Activated CD4-positive, alpha-beta T cell treated with anti-CD3 and anti-CD28 coated beads, Interleukin-2, amount 10 ng/mL, durations not matched to agents 7 days and 5 days (primary cell): ENCODE results near the gene FASTK. TPM values are rescaled to one million over a fixed set of nuclear protein-coding genes. Genes with fewer than 3 reads are reported as not detected.
A peak's percentile ranks its signal among the peaks of the same experiment; 100 is the strongest.

Experiments
- CTCF ChIA-PET: fragments of 350-600 bp; sonication (Branson Sonifier 250); formaldehyde crosslinking; loops from one replicate; lab custom pipeline; 2021; ENCODE audit warnings: antibody characterized with exemption; lab: Charles Lee
- POLR2A ChIA-PET: fragments of 350-600 bp; sonication (Branson Sonifier 250); formaldehyde crosslinking; loops from one replicate; lab custom pipeline; 2021; ENCODE audit warnings: antibody characterized with exemption; lab: Charles Lee
- DNase-seq: peaks from one replicate; pipeline ENCODE4 v3.0.0-alpha.2; 2020
- H3K27ac Mint-ChIP-seq: one replicate; pipeline ENCODE4 v1.8.0; 2021; ENCODE audit warnings: mild to moderate bottlenecking, moderate library complexity, mixed read lengths
- H3K27me3 Mint-ChIP-seq: one replicate; pipeline ENCODE4 v1.8.0; 2021; ENCODE audit warnings: mixed read lengths
- H3K36me3 Mint-ChIP-seq: one replicate; pipeline ENCODE4 v1.8.0; 2021; ENCODE audit warnings: low read depth, mixed read lengths
- H3K4me1 Mint-ChIP-seq: one replicate; pipeline ENCODE4 v1.8.0; 2021; ENCODE audit warnings: mixed read lengths
- H3K4me3 Mint-ChIP-seq: one replicate; pipeline ENCODE4 v1.8.0; 2021; ENCODE audit warnings: mild to moderate bottlenecking, moderate library complexity, mixed read lengths
- H3K9me3 Mint-ChIP-seq: one replicate; pipeline ENCODE4 v1.8.0; 2021; ENCODE audit warnings: mixed read lengths
- total RNA-seq, 2 experiments: library from RNA; stranded (reverse); gene quantifications; one replicate each; pipeline ENCODE4 v1.2.3, GENCODE V29; 2021

Gene FASTK, protein sequence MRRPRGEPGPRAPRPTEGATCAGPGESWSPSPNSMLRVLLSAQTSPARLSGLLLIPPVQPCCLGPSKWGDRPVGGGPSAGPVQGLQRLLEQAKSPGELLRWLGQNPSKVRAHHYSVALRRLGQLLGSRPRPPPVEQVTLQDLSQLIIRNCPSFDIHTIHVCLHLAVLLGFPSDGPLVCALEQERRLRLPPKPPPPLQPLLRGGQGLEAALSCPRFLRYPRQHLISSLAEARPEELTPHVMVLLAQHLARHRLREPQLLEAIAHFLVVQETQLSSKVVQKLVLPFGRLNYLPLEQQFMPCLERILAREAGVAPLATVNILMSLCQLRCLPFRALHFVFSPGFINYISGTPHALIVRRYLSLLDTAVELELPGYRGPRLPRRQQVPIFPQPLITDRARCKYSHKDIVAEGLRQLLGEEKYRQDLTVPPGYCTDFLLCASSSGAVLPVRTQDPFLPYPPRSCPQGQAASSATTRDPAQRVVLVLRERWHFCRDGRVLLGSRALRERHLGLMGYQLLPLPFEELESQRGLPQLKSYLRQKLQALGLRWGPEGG
- 10 to 100 TPM; 76.4 to 85.9 TPM for total RNA-seq

DNA sequence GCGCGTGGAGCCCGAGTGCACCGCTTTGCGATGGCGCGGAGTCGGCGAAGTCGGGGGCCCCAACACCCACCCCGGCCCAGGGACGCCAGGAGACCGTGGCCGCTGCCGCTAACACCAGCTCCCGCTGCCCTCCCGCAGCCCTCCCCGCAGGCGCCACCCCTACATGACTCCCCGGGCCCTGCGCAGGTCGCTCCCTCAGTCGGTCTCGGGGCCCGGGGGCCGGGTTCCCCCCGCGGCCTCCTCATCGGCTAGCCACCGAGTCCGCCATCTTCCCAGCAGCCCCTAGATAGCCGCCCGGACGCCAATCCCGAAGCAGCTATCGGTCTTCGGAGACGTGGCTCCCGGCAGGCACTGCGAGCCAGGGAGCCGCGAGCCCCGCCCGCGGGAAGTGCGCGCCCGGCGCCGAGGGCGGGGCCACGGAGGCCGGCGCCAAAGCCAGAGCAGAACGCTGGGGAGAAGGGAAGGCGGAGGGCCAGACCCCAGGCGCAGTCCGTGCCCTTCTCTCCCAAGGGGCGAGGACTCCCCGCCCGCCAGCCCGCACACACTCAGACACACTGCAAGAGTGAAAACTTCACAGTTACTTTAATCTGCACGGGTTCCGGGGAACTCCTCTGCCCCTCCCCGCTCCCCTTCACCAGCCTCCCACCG lies at the start of gene FASTK:
Gene FASTK, minus strand, starts transcription at position 288 of the 648 bp plus-strand sequence. Its CDS starts 43 bp downstream, at position 245.
- Mint-ChIP-seq H3K9me3 (no peaks in the 10 kb centered on the region), H3K27me3 (peaks cover 10% of the 10 kb centered on the region), H3K36me3 (peaks cover 10% of the 10 kb centered on the region), H3K27ac (peak within 1 kb of the TSS; percentile 88), H3K4me1 (peaks cover 45% of the 10 kb centered on the region), H3K4me3 (peak within 1 kb of the TSS; percentile 98)
- DNase-seq: peak; percentile 90
- CTCF ChIA-PET: interaction anchor here (1.0 to 1.7 kb wide), 7 partner anchors 13 to 71 kb away, joined by 3 to 6 read pairs (median 4); partner anchors contain the start of genes ABCB8 and SLC4A2
- POLR2A ChIA-PET: interaction anchor here (1.0 kb wide), 1 partner anchor 70 kb away, joined by 4 read pairs; no protein-coding TSS in a partner anchor

DNA sequence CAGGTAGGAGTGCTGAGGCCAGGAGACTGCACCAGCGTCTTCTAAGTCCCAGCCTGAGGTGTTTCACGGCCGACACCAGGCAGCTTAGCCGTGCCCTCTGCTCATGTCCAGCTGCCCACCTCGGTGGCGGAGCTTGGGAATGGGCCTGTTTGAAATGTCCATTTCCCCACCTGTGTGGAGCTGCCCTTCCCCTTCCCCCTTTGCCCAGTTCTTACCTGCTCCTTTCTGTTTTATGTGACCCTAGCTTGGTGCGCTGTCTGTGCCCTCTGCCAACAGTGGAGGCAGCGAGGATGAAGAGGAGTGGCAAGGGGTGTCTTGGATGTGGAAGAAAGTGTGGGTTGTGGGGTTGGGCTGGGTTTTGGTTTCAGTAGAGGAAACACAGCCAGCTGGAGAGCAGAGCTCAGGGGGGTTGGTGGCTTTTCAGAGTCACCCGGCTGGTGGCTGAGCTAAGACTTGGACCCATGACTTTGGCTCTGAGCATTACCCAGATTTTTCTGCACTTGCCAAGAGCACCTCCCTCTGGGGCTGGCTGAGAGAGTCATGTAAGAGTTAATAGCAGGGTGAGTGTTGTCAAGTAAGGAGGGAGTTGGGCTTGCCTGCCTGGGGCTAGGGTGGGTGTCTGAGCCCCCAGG lies 49.5 kb upstream of the FASTK start:
- Mint-ChIP-seq H3K4me1 (peaks cover 5% of the 10 kb centered on the region), H3K4me3 (no peak overlapping the region), H3K27me3 (no peaks in the 10 kb centered on the region), H3K27ac (peak overlapping the region; percentile 31), H3K9me3 (no peaks in the 10 kb centered on the region), H3K36me3 (no peaks in the 10 kb centered on the region)
- no peak for DNase-seq
- POLR2A ChIA-PET: no interaction called here
- CTCF ChIA-PET: interaction anchor here (0.7 kb wide), 1 partner anchor 144 kb away, joined by 3 read pairs; no protein-coding TSS in a partner anchor

DNA sequence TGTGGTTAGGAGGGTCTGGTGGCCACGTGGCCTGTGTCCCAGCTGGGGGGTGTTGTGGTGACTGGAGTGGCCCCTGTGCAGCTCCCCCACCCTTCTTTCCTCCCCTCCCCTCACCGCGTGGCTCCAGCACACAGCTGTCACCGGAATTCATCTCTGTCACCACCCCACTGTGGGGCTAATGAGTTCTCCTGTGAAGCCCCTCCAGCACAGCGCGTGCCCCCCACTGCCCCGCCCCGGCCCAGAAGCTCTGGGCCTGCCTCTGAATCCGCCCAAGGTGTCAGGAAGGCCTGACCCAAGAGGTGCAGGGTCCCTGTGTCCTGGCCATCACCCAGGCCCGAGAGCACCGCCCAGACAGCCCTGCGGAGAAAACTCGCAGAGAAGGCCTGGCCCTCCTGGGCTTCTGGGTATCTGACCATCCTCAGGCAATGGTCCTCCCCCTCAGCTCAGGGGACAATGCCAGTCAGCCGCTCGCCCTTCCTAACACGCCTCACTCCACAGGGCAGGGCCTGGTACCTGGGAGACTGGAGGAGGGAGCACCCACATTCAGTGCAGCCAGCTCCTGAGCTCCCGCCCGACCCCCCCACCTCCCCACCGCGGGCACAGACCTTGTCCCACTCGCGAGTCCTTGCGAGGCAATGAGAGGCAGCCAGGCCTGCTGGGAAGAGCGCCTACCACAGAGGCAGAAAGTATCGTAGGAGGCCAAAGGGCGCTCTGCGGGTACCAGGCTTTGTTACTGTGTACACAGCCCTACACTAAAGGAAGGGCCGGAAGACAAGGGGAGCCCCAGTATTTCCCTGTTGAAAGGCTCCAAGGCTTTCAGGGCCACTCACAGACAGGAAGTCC lies 48.7 kb upstream of the FASTK start:
- Mint-ChIP-seq H3K4me1 (peaks cover 5% of the 10 kb centered on the region), H3K9me3 (no peaks in the 10 kb centered on the region), H3K27ac (no peak overlapping the region), H3K4me3 (no peak overlapping the region), H3K27me3 (no peaks in the 10 kb centered on the region), H3K36me3 (no peaks in the 10 kb centered on the region)
- ChIA-PET POLR2A (no interaction called here), CTCF (interaction anchor here (1.1 to 1.3 kb wide), 2 partner anchors 11 to 14 kb away, joined by 5 to 7 read pairs; no protein-coding TSS in a partner anchor)
- no peak for DNase-seq

DNA sequence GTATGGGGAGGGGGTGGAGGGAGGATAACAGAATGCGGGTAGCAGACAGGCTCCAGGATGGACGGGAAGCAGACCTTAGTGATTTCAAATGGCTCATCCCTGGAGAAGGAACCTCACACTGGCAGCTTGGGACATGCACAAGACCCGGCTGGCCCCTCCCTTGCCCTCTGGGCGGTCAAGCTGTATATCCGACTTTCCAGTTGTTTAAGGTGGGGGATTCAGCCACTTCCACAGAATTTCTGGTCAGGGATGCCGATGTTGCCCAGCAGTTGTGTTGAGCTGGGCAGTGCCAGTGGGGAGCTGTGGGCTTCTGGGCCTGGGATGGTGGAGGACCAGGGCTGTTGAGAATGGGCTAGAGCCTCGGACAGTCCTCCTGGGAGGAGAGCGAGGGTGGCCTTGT lies 48.1 kb upstream of the FASTK start:
- Mint-ChIP-seq H3K36me3 (no peaks in the 10 kb centered on the region), H3K9me3 (no peaks in the 10 kb centered on the region), H3K4me1 (peaks cover 5% of the 10 kb centered on the region), H3K27ac (no peak overlapping the region), H3K27me3 (no peaks in the 10 kb centered on the region), H3K4me3 (no peak overlapping the region)
- POLR2A ChIA-PET: no interaction called here
- CTCF ChIA-PET: interaction anchor here (1.1 to 2.1 kb wide), 3 partner anchors 11 to 14 kb away, joined by 5 to 7 read pairs (median 5); no protein-coding TSS in a partner anchor
- no peak for DNase-seq

DNA sequence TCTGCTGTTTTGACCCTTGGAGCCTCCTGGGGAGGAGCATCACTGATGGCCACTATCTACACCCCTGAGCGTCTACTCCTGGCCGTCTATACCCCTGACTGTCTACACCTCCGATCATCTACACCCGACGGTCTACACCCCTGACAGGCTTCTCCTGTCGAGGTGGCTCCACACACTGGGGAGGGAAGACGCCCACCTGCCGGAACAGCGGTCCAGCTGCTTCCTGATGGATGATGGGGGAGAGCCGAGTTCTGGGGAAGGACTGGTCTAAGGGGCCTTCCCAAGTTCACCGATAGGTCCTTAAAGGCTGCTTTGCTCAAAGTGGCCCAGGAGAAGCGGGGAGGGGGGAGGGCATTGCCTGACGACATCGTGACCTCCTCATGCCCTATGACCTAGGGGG lies 47.5 kb upstream of the FASTK start:
- no peak overlapping the region for H3K27ac Mint-ChIP-seq
- H3K36me3 Mint-ChIP-seq: no peaks in the 10 kb centered on the region
- POLR2A ChIA-PET: no interaction called here
- no peak overlapping the region for H3K4me3 Mint-ChIP-seq
- no peak for DNase-seq
- no peaks in the 10 kb centered on the region for H3K9me3 Mint-ChIP-seq
- no peaks in the 10 kb centered on the region for H3K27me3 Mint-ChIP-seq
- CTCF ChIA-PET: interaction anchor here (0.7 to 2.1 kb wide), 4 partner anchors 10 to 168 kb away, joined by 3 to 7 read pairs (median 5); no protein-coding TSS in a partner anchor
- peaks cover 5% of the 10 kb centered on the region for H3K4me1 Mint-ChIP-seq

DNA sequence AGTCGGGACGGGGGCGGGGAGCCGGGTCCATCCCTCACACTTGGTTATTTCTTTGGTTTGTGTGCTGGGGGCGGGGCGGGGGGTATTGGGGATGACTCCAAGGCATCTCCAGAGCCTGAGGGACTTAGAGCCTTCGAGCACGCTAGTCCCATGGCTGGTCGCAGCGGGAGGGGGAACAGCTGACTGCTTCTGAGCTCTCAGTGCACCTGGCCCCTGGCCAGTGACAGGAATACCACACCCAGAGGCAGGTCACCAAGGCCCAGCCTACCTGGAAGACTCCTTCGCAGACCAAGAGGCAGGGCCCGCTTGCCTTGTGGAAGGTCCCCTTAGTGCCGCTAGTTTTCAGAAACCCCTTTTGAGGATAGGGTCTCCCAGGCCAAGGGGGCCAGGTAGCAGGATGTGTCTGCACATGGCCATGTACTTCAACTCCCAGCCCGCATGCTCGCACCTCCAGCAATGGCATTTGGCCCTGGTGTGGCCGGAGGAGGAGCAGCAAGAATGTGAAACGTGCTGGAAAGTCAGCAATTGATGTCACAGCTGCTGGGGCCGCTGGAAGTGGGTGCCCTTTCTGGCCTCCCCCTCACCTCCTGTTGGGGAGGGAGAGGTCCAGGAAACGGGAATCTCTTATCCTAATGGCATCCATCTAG lies 46.0 kb upstream of the FASTK start:
- ChIA-PET POLR2A (no interaction called here), CTCF (interaction anchor here (2.1 kb wide), 1 partner anchor 16 kb away, joined by 5 read pairs; no protein-coding TSS in a partner anchor)
- no peaks in the 10 kb centered on the region for H3K9me3 Mint-ChIP-seq

DNA sequence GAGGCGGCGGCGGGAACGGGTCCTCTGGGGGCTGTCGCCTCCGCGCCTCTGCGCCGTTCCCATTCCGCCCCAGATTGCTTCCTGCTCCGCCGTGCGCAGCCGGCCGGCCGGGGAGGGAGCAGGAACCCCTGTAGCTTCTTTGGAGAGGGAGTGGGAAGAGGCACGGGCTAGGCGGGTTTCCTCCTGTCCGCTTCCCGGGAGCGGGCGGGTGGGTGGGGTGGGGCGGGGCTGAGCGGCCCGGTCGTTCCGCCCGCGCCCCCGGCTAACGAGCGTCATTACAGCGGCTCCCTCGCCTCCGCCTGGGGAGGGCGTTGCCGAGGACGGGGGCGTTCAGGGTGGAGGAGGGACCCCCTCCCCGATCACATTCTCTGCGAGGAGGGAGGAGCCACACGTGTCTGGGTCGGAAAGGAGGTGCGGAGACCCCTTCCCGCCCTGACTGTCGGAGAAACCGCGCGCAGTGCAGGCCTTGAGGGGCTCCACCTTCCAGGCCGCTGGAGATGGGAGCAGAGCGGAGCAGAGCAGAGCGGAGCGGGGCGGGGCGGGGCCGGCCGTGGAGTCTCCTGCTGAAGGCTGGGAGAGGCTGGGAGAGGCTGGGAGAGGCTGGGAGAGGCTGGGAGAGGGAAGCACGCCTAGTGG lies 45.4 kb upstream of the FASTK start:
- no peak overlapping the region for H3K27ac Mint-ChIP-seq
- no peaks in the 10 kb centered on the region for H3K27me3 Mint-ChIP-seq
- H3K4me3 Mint-ChIP-seq: no peak overlapping the region
- no peaks in the 10 kb centered on the region for H3K36me3 Mint-ChIP-seq
- ChIA-PET POLR2A (no interaction called here), CTCF (no interaction called here)
- H3K4me1 Mint-ChIP-seq: peaks cover 5% of the 10 kb centered on the region
- no peaks in the 10 kb centered on the region for H3K9me3 Mint-ChIP-seq
- DNase-seq: no peak

More for the DNA sequence above, 46.0 kb upstream of the FASTK start:
- DNase-seq: no peak
- Mint-ChIP-seq H3K27me3 (no peaks in the 10 kb centered on the region), H3K27ac (no peak overlapping the region), H3K4me1 (peaks cover 5% of the 10 kb centered on the region), H3K36me3 (no peaks in the 10 kb centered on the region), H3K4me3 (no peak overlapping the region)

DNA sequence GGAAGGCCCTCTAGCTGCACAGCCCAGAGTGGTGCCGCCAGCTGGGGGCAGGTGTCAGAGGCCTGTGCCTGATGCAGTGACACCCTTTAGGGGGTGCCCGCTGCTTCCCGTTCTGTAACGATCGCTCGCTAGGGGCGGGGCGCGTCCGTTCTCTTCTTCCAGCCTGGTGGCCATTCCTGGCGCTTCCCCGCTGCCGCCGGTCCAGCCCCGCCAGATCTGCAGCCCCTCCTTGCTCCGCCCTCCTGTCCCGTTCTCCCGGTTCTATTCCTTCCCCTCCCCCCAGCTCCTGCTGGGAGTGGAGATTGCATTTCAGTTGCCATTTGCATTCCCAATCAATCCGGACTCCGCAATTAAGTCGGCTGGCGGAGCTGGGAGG lies 44.8 kb upstream of the FASTK start:
- POLR2A ChIA-PET: no interaction called here
- Mint-ChIP-seq H3K27me3 (no peaks in the 10 kb centered on the region), H3K4me1 (peaks cover 5% of the 10 kb centered on the region), H3K27ac (no peak overlapping the region), H3K4me3 (no peak overlapping the region), H3K36me3 (no peaks in the 10 kb centered on the region), H3K9me3 (no peaks in the 10 kb centered on the region)
- no peak for DNase-seq
- CTCF ChIA-PET: no interaction called here

DNA sequence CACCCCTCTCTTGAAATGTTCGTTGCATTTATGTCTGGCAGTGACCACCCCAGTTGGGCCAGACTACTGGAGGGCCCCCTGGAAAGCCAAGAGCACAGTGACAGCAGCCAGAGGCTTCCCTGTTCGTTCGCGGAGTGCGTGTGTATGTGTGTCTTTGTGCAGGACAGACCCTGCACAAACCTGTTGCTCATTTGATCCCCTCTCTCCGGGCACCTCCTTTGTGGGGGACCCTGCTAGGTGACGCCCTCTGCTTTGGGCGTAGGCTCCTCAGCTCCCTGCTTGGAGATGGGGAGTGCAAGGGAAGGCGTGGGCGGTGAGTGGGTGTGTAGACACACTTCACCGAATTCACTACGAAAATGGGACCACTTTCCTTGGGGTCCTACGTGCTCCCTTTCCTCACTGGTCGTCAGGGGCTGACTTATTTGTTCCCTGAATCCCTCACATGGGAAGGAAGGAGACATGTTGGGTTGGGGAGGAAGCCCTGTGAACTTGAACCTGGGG lies 44.3 kb upstream of the FASTK start:
- no peak overlapping the region for H3K4me3 Mint-ChIP-seq
- no peaks in the 10 kb centered on the region for H3K27me3 Mint-ChIP-seq
- POLR2A ChIA-PET: no interaction called here
- H3K27ac Mint-ChIP-seq: no peak overlapping the region
- no peak for DNase-seq
- no peaks in the 10 kb centered on the region for H3K9me3 Mint-ChIP-seq
- H3K36me3 Mint-ChIP-seq: no peaks in the 10 kb centered on the region
- peaks cover 1% of the 10 kb centered on the region for H3K4me1 Mint-ChIP-seq
- CTCF ChIA-PET: interaction anchor here (0.6 to 1.9 kb wide), 8 partner anchors 11 to 236 kb away, joined by 3 to 18 read pairs (median 5); no protein-coding TSS in a partner anchor

DNA sequence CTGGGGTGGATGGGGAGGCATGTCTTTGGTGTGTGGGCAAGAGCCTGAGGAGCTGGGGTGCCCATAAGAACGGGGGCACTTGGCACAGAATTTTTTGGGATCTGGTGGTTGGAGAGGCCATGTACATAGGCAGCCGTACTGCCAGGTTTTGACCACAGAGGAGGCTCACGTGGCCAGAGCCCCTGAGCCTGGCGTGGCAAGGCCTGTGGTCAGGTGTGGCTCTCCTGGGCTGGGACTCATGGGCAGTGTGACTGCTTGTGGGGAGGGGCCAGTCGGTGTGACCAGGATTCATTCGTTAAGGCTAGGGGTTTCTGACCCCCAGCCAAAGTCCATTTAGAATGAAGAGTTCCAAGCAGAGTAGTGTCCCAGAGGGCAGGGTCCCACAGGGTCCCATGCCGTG lies 43.9 kb upstream of the FASTK start:
- POLR2A ChIA-PET: no interaction called here
- no peaks in the 10 kb centered on the region for H3K4me1 Mint-ChIP-seq
- H3K27me3 Mint-ChIP-seq: no peaks in the 10 kb centered on the region
- H3K9me3 Mint-ChIP-seq: no peaks in the 10 kb centered on the region
- H3K36me3 Mint-ChIP-seq: no peaks in the 10 kb centered on the region
- CTCF ChIA-PET: interaction anchor here (0.6 to 1.9 kb wide), 20 partner anchors 8 to 236 kb away, joined by 3 to 18 read pairs (median 3); no protein-coding TSS in a partner anchor
- DNase-seq: no peak
- H3K4me3 Mint-ChIP-seq: no peak overlapping the region
- H3K27ac Mint-ChIP-seq: no peak overlapping the region
